ENCODE results near the gene TRMT1.

Gene TRMT1

DNA sequence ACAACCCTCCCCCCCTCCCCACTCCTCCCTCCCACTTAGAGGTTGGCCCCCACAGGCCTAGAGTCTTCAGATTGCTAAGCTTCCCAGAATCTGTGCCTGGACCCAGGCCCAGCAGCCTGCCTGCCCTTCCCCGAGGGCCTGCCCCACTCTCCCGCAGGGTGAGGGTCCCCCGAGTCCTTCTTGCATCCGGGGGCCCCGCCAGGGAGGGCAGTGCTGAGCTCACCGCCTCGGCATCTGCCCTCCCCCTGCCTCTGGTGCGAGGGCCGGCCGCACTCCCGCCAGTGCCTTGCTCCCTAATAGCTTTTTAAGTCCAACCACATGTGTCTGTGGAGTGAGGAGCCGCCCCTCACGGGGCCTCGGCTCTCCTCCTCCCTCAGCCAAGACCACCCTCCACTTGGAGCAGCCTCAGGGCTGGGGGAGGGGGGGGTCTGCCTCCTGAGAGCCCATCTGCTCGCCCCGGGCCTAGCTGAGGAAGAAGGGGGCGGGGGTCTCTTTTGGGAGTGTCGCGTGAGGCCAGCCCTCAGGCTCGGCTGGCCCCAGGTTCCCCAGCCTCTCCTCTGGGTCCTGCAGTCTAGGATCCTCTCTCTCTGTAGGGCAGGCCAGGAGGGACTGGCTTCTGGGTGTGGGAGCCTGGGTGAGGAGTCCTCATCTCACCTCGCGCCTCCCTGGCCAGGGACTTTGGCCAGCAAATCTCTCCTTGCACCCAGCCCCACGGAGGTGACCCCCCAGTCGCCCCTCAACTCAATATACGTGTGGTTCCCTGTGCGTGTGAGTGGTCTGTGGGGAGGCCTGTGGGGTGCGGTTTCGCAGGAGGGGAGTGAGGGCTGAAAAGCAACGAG is 61.1 kb downstream of the TRMT1 start:
- H3F3A ChIP-seq (ENCODE audit: insufficient read depth, low read length): no peaks in the 10 kb centered on the region
- TF ChIP-seq, protein P1, sequence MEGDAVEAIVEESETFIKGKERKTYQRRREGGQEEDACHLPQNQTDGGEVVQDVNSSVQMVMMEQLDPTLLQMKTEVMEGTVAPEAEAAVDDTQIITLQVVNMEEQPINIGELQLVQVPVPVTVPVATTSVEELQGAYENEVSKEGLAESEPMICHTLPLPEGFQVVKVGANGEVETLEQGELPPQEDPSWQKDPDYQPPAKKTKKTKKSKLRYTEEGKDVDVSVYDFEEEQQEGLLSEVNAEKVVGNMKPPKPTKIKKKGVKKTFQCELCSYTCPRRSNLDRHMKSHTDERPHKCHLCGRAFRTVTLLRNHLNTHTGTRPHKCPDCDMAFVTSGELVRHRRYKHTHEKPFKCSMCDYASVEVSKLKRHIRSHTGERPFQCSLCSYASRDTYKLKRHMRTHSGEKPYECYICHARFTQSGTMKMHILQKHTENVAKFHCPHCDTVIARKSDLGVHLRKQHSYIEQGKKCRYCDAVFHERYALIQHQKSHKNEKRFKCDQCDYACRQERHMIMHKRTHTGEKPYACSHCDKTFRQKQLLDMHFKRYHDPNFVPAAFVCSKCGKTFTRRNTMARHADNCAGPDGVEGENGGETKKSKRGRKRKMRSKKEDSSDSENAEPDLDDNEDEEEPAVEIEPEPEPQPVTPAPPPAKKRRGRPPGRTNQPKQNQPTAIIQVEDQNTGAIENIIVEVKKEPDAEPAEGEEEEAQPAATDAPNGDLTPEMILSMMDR (IDR thresholded peaks at IDR 0.05; ENCODE audit: low read length): no peak
- TF ChIP-seq EZH2 (IDR thresholded peaks at IDR 0.05; ENCODE audit: borderline replicate concordance, low read length): no peak
- no peak overlapping the region for H3K27ac ChIP-seq (ENCODE audit: low read depth, low read length, poor library complexity, severe bottlenecking)
- H3K4me1 ChIP-seq (ENCODE audit: insufficient read depth, low read length, severe bottlenecking): no peaks in the 10 kb centered on the region
- H4K20me1 ChIP-seq (ENCODE audit: insufficient read depth, low read length): no peaks in the 10 kb centered on the region
- H3K27me3 ChIP-seq (ENCODE audit: insufficient read depth, low read length): peaks cover 12% of the 10 kb centered on the region
- no peaks in the 10 kb centered on the region for H3K79me2 ChIP-seq (ENCODE audit: insufficient read depth, low read length)
- H3K9ac ChIP-seq (ENCODE audit: low read length): no peak overlapping the region
- no peak overlapping the region for H3K4me3 ChIP-seq (ENCODE audit: low read depth, low read length, poor library complexity, severe bottlenecking)
- H3K4me2 ChIP-seq (ENCODE audit: low read length): no peak overlapping the region
- H2AFZ ChIP-seq (ENCODE audit: low read length): no peak overlapping the region
- no peaks in the 10 kb centered on the region for H3K36me3 ChIP-seq (ENCODE audit: insufficient read depth, low read length)
- H3K9me2 ChIP-seq (ENCODE audit: low read depth, low read length): no peaks in the 10 kb centered on the region
- H3K9me3 ChIP-seq (ENCODE audit: low read length): no peaks in the 10 kb centered on the region
